ENCODE measurements around the gene XPR1.
"Not testable (repeated sequence)": the region's sequence is repeated elsewhere in the genome, so short reads cannot be mapped to it uniquely, and the experiment has no call there.

The XPR1 gene

GRCh38 chr1:180702376-180702775 is 70.6 kb downstream of the XPR1 start:
- not testable (repeated sequence) for H3K36me3 Mint-ChIP-seq; DNase-seq (ENCODE audit: low spot score in 2 of 2); H3K4me3 Mint-ChIP-seq; H3K27ac Mint-ChIP-seq; ATAC-seq; H3K4me1 Mint-ChIP-seq
- H3K9me3 Mint-ChIP-seq: peaks cover 12% of the 10 kb centered on the region

- not testable (repeated sequence) for ATAC-seq
- H3K4me1 Mint-ChIP-seq: peaks cover 13% of the 10 kb centered on the region
These were observed 78.9 kb downstream of the XPR1 start for GRCh38 chr1:180710746-180711145.

GRCh38 chr1:180711260-180711659 is 79.4 kb downstream of the XPR1 start:
- not testable (repeated sequence) for H3K36me3 Mint-ChIP-seq; ATAC-seq; DNase-seq (ENCODE audit: low spot score in 2 of 2); H3K27ac Mint-ChIP-seq; H3K9me3 Mint-ChIP-seq; H3K4me3 Mint-ChIP-seq
- peaks cover 13% of the 10 kb centered on the region for H3K4me1 Mint-ChIP-seq

More at GRCh38 chr1:180710746-180711145, 78.9 kb downstream of the XPR1 start:
- not testable (repeated sequence) for H3K4me3 Mint-ChIP-seq; DNase-seq (ENCODE audit: low spot score in 2 of 2); H3K27ac Mint-ChIP-seq; H3K36me3 Mint-ChIP-seq; H3K9me3 Mint-ChIP-seq

GRCh38 chr1:180720753-180721152 is 88.9 kb downstream of the XPR1 start:
- Mint-ChIP-seq H3K4me1 (no peaks in the 10 kb centered on the region), H3K9me3 (no peaks in the 10 kb centered on the region), H3K27ac (no peak overlapping the region), H3K4me3 (no peak overlapping the region), H3K36me3 (no peaks in the 10 kb centered on the region)
- DNase-seq (ENCODE audit: low spot score in 2 of 2): no peak
- no peak for ATAC-seq

DNA sequence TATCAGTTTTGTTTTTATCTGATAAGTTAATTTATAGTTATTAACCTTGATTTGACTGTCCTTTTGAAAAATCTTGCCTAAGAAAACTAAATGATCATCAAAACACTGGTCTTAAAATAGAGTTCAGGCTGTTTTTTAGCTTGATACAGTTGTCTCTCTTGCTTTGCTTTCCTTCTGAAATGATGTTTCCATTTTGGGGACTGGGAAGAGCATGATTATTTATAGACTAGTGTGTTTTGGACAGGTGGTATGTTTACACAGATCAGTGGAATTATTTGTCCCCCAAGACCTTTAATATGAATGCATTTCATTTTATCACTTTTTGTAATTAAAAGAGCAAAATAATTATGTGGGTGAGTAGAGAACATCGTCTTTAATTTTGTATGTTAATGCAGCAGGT is 90.8 kb downstream of the XPR1 start:
- Mint-ChIP-seq H3K4me1 (no peaks in the 10 kb centered on the region), H3K9me3 (no peaks in the 10 kb centered on the region), H3K4me3 (no peak overlapping the region), H3K27ac (no peak overlapping the region), H3K36me3 (no peaks in the 10 kb centered on the region)
- no peak for ATAC-seq
- no peak for DNase-seq (ENCODE audit: low spot score in 2 of 2)

GRCh38 chr1:180724055-180724454 is 92.2 kb downstream of the XPR1 start:
- Mint-ChIP-seq H3K4me3 (no peak overlapping the region), H3K4me1 (no peaks in the 10 kb centered on the region), H3K27ac (no peak overlapping the region), H3K9me3 (peaks cover 4% of the 10 kb centered on the region), H3K36me3 (no peaks in the 10 kb centered on the region)
- no peak for ATAC-seq
- no peak for DNase-seq (ENCODE audit: low spot score in 2 of 2)

DNA sequence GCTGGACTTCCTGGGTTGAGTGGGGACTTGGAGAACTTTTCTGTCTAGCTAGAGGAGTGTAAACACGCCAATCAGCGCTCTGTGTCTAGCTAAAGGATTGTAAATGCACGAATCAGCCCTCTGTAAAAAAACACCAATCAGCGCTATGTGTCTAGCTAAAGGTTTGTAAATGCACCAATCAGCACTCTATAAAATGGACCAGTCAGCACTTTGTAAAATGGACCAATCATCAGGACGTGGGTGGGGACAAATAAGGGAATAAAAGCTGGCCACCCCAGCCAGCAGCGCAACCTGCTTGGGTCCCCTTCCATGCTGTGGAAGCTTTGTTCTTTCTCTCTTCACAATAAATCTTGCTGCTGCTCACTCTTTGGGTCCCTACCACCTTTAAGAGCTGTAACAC is 94.2 kb downstream of the XPR1 start:
- not testable (repeated sequence) for DNase-seq (ENCODE audit: low spot score in 2 of 2); H3K4me1 Mint-ChIP-seq; ATAC-seq; H3K36me3 Mint-ChIP-seq; H3K27ac Mint-ChIP-seq; H3K4me3 Mint-ChIP-seq
- peaks cover 10% of the 10 kb centered on the region for H3K9me3 Mint-ChIP-seq

DNA sequence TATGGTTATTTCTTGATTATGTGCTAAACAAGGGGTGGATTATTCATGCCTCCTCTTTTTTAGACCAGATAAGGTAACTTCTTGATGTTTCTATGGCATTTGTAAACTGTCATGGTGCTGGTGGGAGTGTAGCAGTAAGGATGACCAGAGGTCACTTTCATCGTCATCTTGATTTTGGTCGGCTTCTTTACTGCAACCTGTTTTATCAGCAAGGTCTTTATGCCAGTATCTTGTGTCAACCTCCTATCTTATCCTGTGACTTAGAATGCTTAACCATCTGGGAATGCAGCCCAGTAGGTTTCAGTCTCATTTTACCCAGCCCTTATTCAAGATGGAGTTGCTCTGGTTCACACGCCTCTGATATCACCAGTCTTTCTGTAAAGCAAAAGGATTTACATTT is 95.9 kb downstream of the XPR1 start:
- not testable (repeated sequence) for H3K36me3 Mint-ChIP-seq; H3K4me3 Mint-ChIP-seq; ATAC-seq; H3K27ac Mint-ChIP-seq; H3K4me1 Mint-ChIP-seq; DNase-seq (ENCODE audit: low spot score in 2 of 2)
- H3K9me3 Mint-ChIP-seq: peaks cover 14% of the 10 kb centered on the region

DNA sequence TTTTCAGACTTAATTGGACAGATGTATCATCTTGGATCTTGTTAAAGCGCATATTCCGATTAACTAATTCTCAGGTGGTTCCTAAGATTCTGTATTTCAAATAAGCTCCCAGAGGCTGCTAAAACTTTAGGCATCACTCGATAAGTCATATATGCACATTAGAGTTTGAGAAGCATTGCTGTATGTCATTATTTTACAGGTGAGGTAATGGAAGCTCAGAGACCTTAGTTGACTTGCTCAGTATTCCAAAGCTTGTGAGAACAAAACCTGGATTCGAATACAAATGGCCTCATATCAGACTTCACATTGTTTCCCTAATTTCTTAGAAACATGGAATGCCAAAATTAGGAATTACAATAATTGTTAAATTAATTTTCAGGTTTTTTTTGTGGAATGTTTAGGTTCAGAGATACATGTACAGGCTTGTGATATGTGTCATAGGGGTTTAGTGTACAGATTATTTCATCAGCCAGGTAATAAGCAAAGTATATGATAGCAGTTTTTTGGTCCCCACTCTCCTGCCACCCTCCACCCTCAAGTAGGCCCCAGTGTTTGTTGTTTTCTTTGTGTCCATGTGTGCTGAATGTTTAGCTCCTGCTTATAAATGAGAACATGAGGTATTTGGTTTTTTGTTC is 96.8 kb downstream of the XPR1 start:
- no peak for DNase-seq (ENCODE audit: low spot score in 2 of 2)
- no peak overlapping the region for H3K4me3 Mint-ChIP-seq
- no peak for ATAC-seq
- H3K36me3 Mint-ChIP-seq: no peaks in the 10 kb centered on the region
- H3K9me3 Mint-ChIP-seq: peaks cover 19% of the 10 kb centered on the region
- no peaks in the 10 kb centered on the region for H3K4me1 Mint-ChIP-seq
- H3K27ac Mint-ChIP-seq: no peak overlapping the region

GRCh38 chr1:180731131-180731530 is 99.3 kb downstream of the XPR1 start:
- H3K9me3 Mint-ChIP-seq: peaks cover 35% of the 10 kb centered on the region
- no peak overlapping the region for H3K4me3 Mint-ChIP-seq
- no peak overlapping the region for H3K27ac Mint-ChIP-seq
- DNase-seq (ENCODE audit: low spot score in 2 of 2) (no peak), ATAC-seq (no peak)
- no peaks in the 10 kb centered on the region for H3K36me3 Mint-ChIP-seq
- no peaks in the 10 kb centered on the region for H3K4me1 Mint-ChIP-seq

DNA sequence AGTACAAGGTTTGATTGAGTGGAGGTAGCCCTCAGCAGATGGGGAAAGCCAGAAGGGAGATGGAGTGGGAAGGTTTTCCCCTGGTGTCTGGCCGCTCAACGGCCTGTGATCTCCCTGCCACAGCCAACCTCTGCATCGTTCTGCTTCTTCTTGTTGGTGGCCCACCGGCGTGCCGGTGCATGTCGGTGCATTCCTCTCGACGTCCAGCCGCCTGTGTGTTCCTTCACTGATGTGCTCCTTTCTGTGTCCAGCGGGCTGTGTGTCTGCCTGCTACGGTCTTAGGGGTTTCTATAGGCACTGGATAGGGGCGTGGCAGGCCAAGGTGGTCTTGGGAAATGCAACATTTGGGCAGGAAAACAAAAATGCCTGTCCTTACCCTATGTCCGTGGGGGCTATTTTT is 101.0 kb downstream of the XPR1 start:
- no peak overlapping the region for H3K4me3 Mint-ChIP-seq
- no peak overlapping the region for H3K27ac Mint-ChIP-seq
- ATAC-seq (no peak), DNase-seq (ENCODE audit: low spot score in 2 of 2) (no peak)
- H3K36me3 Mint-ChIP-seq: no peaks in the 10 kb centered on the region
- H3K4me1 Mint-ChIP-seq: no peaks in the 10 kb centered on the region
- H3K9me3 Mint-ChIP-seq: peaks cover 34% of the 10 kb centered on the region

GRCh38 chr1:180734366-180734765 is 102.5 kb downstream of the XPR1 start:
- ATAC-seq: no peak
- H3K36me3 Mint-ChIP-seq: no peaks in the 10 kb centered on the region
- no peaks in the 10 kb centered on the region for H3K4me1 Mint-ChIP-seq
- DNase-seq (ENCODE audit: low spot score in 2 of 2): no peak
- H3K27ac Mint-ChIP-seq: no peak overlapping the region
- H3K9me3 Mint-ChIP-seq: peaks cover 31% of the 10 kb centered on the region
- H3K4me3 Mint-ChIP-seq: no peak overlapping the region

DNA sequence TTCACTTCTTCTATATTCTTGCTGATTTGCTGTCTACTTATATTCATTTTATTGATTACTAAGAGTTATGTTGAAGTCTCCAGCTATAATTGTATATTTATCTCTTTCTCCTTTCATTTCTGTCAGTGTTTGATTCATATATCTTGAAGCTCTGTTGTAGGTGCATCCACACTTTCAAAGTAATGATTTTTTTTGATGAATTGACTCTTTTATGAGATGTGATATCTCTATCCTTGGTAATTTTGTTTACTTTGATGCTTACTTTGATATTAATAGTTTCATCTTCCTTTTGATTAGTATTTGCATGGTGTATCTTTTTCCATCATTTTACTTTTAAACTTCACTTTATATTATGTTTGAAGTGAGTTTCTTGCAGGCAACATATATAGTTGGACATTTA is 110.8 kb downstream of the XPR1 start:
- no peak for ATAC-seq
- no peaks in the 10 kb centered on the region for H3K36me3 Mint-ChIP-seq
- no peak overlapping the region for H3K27ac Mint-ChIP-seq
- peaks cover 26% of the 10 kb centered on the region for H3K9me3 Mint-ChIP-seq
- H3K4me1 Mint-ChIP-seq: no peaks in the 10 kb centered on the region
- no peak for DNase-seq (ENCODE audit: low spot score in 2 of 2)
- no peak overlapping the region for H3K4me3 Mint-ChIP-seq

GRCh38 chr1:180743868-180744267 is 112.0 kb downstream of the XPR1 start:
- DNase-seq (ENCODE audit: low spot score in 2 of 2): no peak
- no peak for ATAC-seq
- Mint-ChIP-seq H3K4me1 (no peaks in the 10 kb centered on the region), H3K4me3 (no peak overlapping the region), H3K36me3 (no peaks in the 10 kb centered on the region), H3K9me3 (peaks cover 26% of the 10 kb centered on the region), H3K27ac (no peak overlapping the region)

DNA sequence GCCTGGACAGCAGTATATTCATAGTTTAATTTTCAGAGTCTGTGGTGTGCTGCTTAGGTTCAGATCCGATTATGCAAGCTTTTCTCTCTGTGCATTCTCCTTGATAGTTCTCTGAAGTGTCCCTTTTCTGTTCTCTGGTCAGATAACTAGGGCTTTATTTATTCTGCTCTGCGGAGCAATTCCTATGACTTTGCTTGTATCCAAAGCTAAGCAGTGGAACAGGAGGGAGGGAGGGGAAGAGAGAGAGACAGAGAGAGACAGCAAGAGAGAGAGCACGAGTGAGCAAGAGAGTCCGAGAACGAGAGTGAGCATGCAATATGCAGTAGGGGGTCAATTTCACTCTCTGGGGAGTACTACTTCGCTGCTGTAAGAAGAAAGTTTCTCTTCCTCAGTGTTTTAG is 113.3 kb downstream of the XPR1 start:
- H3K4me1 Mint-ChIP-seq: no peaks in the 10 kb centered on the region
- H3K4me3 Mint-ChIP-seq: no peak overlapping the region
- no peak for DNase-seq (ENCODE audit: low spot score in 2 of 2)
- H3K9me3 Mint-ChIP-seq: peaks cover 26% of the 10 kb centered on the region
- no peak for ATAC-seq
- H3K36me3 Mint-ChIP-seq: no peaks in the 10 kb centered on the region
- no peak overlapping the region for H3K27ac Mint-ChIP-seq

- Mint-ChIP-seq H3K9me3 (peaks cover 2% of the 10 kb centered on the region), H3K36me3 (no peaks in the 10 kb centered on the region), H3K4me3 (no peak overlapping the region), H3K4me1 (no peaks in the 10 kb centered on the region), H3K27ac (no peak overlapping the region)
- ATAC-seq: no peak
- no peak for DNase-seq (ENCODE audit: low spot score in 2 of 2)
These were observed 120.1 kb downstream of the XPR1 start for GRCh38 chr1:180751921-180752320.

- Mint-ChIP-seq H3K4me3 (no peak overlapping the region), H3K4me1 (no peaks in the 10 kb centered on the region), H3K27ac (no peak overlapping the region), H3K36me3 (no peaks in the 10 kb centered on the region), H3K9me3 (peaks cover 2% of the 10 kb centered on the region)
- no peak for ATAC-seq
- DNase-seq (ENCODE audit: low spot score in 2 of 2): no peak
These were observed 122.6 kb downstream of the XPR1 start for GRCh38 chr1:180754453-180754852.

Data from stimulated activated effector memory CD8-positive, alpha-beta T cell treated with anti-CD3 and anti-CD28 coated beads, Interleukin-12 subunit alpha, Interleukin-12 subunit beta, amount 100 ng/mL, for 72 hours (primary cell).